DOHH2 (cell line): Measurements from ENCODE around the gene TMCC3.

Experiments
- H3F3A ChIP-seq: fragments of 200-600 bp; sonication (generic), shearing (Covaris generic); 2 replicates; pipeline ENCODE4 v1.6.0; 2016; ENCODE audit warnings: antibody characterized with exemption, mild to moderate bottlenecking; ENCODE audit not compliant: control insufficient read depth, insufficient read depth
- H3K27ac ChIP-seq: fragments of 200-600 bp; sonication (generic); 2 replicates; pipeline ENCODE4 v1.5.1; 2014; ENCODE audit warnings: low read depth, mild to moderate bottlenecking, low read length, moderate library complexity
- H3K27me3 ChIP-seq: fragments of 200-600 bp; sonication (generic); 2 replicates; pipeline ENCODE4 v1.6.1; 2014; ENCODE audit warnings: mild to moderate bottlenecking, low read length, mixed read lengths; ENCODE audit not compliant: control insufficient read depth
- H3K36me3 ChIP-seq: fragments of 200-600 bp; sonication (generic); 2 replicates; pipeline ENCODE4 v1.6.1; 2014; ENCODE audit warnings: mild to moderate bottlenecking, low read length, moderate library complexity, mixed read lengths; ENCODE audit not compliant: control insufficient read depth
- H3K4me1 ChIP-seq: fragments of 200-600 bp; sonication (generic); 2 replicates; pipeline ENCODE4 v1.6.1; 2014; ENCODE audit warnings: mild to moderate bottlenecking, low read length, mixed read lengths; ENCODE audit not compliant: control insufficient read depth
- H3K4me2 ChIP-seq: fragments of 200-600 bp; sonication (generic); 2 replicates; pipeline ENCODE4 v1.6.0; 2014; ENCODE audit warnings: mild to moderate bottlenecking, low read length, moderate library complexity
- H3K4me3 ChIP-seq: fragments of 200-600 bp; sonication (generic); 2 replicates; pipeline ENCODE4 v1.5.1; 2014; ENCODE audit warnings: mild to moderate bottlenecking, low read length, mixed read lengths
- H3K79me2 ChIP-seq: fragments of 200-600 bp; sonication (generic); 2 replicates; pipeline ENCODE4 v1.6.1; 2014; ENCODE audit warnings: mild to moderate bottlenecking, low read length, mixed read lengths; ENCODE audit not compliant: control insufficient read depth
- H3K9me2 ChIP-seq: fragments of 200-600 bp; sonication (generic); replicated peaks from 2 replicates; pipeline ENCODE4 v1.6.1; 2014; ENCODE audit warnings: mild to moderate bottlenecking, low read length, mixed read lengths; ENCODE audit not compliant: control insufficient read depth
- H3K9me3 ChIP-seq: fragments of 200-600 bp; sonication (generic); 2 replicates; pipeline ENCODE4 v1.6.1; 2014; ENCODE audit warnings: antibody characterized with exemption, low read length, mixed read lengths; ENCODE audit not compliant: control insufficient read depth, insufficient read depth
- H4K20me1 ChIP-seq: fragments of 200-600 bp; sonication (generic); 2 replicates; pipeline ENCODE4 v1.6.0; 2014; ENCODE audit warnings: low read depth, mild to moderate bottlenecking, antibody characterized with exemption, low read length, moderate library complexity; ENCODE audit not compliant: control insufficient read depth, insufficient read depth
- EZH2phosphoT487 ChIP-seq: fragments of 200-600 bp; sonication (generic); IDR thresholded peaks from 2 replicates; pipeline ENCODE4 v1.6.1; 2017; ENCODE audit warnings: borderline replicate concordance, mild to moderate bottlenecking, antibody characterized with exemption, low read length, moderate library complexity, mixed read lengths
- TF ChIP-seq, protein P1 (sequence below): fragments of 200-600 bp; sonication (generic); IDR thresholded peaks from one replicate; pipeline ENCODE4 v1.5.1; 2014; ENCODE audit warnings: antibody characterized with exemption, mild to moderate bottlenecking, low read depth, low read length; ENCODE audit not compliant: poor library complexity, severe bottlenecking

The TMCC3 gene

DNA sequence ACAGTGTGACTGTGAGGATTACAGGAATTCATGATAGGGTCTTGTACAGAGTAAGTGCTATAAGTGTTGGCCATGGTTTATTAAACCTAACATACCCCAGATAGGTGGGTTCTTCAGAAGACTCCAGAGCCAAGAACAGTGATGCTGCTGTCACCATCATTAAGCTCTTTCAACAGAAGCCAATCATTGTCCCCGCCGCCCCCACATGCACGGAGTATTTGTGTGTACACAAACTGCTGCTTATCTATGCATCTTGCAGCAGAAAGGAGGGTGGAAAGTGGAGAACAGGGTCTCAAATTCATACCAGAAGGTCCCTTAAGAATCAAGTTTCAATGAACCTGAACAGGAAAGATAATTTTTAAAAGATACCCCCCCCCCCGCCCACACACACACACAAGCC lies 51.2 kb downstream of the TMCC3 start:
- Histone ChIP-seq H3K79me2 (no peaks in the 10 kb centered on the region), H3K9me3 (no peaks in the 10 kb centered on the region), H3K27ac (no peak overlapping the region), H3F3A (no peaks in the 10 kb centered on the region), H3K4me1 (no peaks in the 10 kb centered on the region), H3K4me3 (no peak overlapping the region), H3K4me2 (no peak overlapping the region), H3K9me2 (no peaks in the 10 kb centered on the region), H3K27me3 (peaks cover 17% of the 10 kb centered on the region), H3K36me3 (no peaks in the 10 kb centered on the region), H4K20me1 (no peaks in the 10 kb centered on the region)
- TF ChIP-seq, protein P1, sequence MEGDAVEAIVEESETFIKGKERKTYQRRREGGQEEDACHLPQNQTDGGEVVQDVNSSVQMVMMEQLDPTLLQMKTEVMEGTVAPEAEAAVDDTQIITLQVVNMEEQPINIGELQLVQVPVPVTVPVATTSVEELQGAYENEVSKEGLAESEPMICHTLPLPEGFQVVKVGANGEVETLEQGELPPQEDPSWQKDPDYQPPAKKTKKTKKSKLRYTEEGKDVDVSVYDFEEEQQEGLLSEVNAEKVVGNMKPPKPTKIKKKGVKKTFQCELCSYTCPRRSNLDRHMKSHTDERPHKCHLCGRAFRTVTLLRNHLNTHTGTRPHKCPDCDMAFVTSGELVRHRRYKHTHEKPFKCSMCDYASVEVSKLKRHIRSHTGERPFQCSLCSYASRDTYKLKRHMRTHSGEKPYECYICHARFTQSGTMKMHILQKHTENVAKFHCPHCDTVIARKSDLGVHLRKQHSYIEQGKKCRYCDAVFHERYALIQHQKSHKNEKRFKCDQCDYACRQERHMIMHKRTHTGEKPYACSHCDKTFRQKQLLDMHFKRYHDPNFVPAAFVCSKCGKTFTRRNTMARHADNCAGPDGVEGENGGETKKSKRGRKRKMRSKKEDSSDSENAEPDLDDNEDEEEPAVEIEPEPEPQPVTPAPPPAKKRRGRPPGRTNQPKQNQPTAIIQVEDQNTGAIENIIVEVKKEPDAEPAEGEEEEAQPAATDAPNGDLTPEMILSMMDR: no peak

DNA sequence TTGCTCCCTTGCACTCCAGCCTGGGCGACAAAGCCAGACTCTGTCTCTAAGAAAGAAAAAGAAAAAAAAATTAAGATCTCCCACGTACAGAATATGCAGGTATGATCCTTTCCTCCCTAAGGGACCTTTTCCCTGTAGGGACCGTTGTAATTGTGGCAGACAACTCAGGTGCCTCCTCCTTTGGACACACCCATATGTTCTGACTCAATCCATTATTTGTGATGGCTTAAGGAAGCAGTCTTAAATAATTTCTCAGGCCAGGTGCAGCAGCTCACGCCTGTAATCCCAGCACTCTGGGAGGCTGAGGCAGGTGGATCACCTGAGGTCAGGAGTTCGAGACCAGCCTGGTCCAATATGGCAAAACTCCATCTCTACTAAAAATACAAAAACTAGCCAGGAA lies 53.1 kb downstream of the TMCC3 start:
- H3K9me3 ChIP-seq: no peaks in the 10 kb centered on the region
- H3K27ac ChIP-seq: no peak overlapping the region
- no peaks in the 10 kb centered on the region for H3K79me2 ChIP-seq
- TF ChIP-seq EZH2phosphoT487: no peak
- TF ChIP-seq, protein P1: no peak
- no peaks in the 10 kb centered on the region for H3K4me1 ChIP-seq
- no peaks in the 10 kb centered on the region for H4K20me1 ChIP-seq
- H3K36me3 ChIP-seq: no peaks in the 10 kb centered on the region
- peaks cover 15% of the 10 kb centered on the region for H3K27me3 ChIP-seq
- H3K4me2 ChIP-seq: no peak overlapping the region
- no peaks in the 10 kb centered on the region for H3F3A ChIP-seq
- H3K4me3 ChIP-seq: no peak overlapping the region
- no peaks in the 10 kb centered on the region for H3K9me2 ChIP-seq

DNA sequence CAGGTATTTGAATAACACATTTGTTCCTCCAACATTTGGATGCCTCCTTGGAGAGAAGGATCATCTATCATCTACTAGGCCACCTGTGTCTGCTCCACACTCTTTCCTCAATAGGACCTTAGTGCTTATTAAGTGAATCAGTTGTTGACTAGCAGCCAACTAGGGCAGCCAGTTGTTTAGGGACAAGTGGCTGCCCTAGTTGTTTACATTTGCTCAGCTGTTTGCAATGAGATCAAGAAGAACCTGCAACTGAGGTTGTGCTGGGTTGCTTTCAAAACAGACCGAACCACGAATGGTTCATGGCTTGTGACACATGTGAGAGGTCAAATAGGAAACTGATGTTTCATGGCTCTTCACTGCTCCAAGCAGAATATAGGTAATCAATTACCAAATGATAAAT lies 53.8 kb downstream of the TMCC3 start:
- H4K20me1 ChIP-seq: no peaks in the 10 kb centered on the region
- H3K9me2 ChIP-seq: no peaks in the 10 kb centered on the region
- TF ChIP-seq, protein P1: no peak
- no peak for TF ChIP-seq EZH2phosphoT487
- H3K79me2 ChIP-seq: no peaks in the 10 kb centered on the region
- H3K27me3 ChIP-seq: peaks cover 17% of the 10 kb centered on the region
- no peak overlapping the region for H3K4me2 ChIP-seq
- H3K9me3 ChIP-seq: no peaks in the 10 kb centered on the region
- H3K4me3 ChIP-seq: no peak overlapping the region
- H3K4me1 ChIP-seq: no peaks in the 10 kb centered on the region
- H3F3A ChIP-seq: no peaks in the 10 kb centered on the region
- no peak overlapping the region for H3K27ac ChIP-seq
- H3K36me3 ChIP-seq: no peaks in the 10 kb centered on the region

DNA sequence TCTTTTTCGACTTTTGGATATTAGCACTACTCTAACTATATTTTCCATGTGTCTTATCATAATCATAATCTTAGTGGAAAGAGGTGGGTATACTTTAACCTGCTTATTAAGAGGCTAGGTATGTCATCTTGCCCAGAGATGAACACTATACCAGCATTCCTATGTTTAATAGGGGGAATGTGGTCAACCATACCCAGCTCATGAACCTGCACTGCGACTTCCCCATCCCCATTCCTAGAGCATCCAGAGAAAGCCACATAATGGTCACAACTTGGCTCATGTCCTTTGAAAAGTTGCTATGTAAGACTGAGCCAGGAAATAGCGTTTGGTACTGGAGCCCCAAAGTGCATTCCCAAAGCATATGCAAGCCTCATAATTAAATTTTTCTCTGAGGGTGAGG lies 55.2 kb downstream of the TMCC3 start:
- no peak for TF ChIP-seq EZH2phosphoT487
- TF ChIP-seq, protein P1: no peak
- no peak overlapping the region for H3K4me2 ChIP-seq
- H3K27ac ChIP-seq: no peak overlapping the region
- no peaks in the 10 kb centered on the region for H3K36me3 ChIP-seq
- no peaks in the 10 kb centered on the region for H3F3A ChIP-seq
- no peaks in the 10 kb centered on the region for H4K20me1 ChIP-seq
- no peaks in the 10 kb centered on the region for H3K9me3 ChIP-seq
- H3K27me3 ChIP-seq: peaks cover 17% of the 10 kb centered on the region
- H3K4me1 ChIP-seq: no peaks in the 10 kb centered on the region
- no peaks in the 10 kb centered on the region for H3K9me2 ChIP-seq
- H3K4me3 ChIP-seq: no peak overlapping the region
- no peaks in the 10 kb centered on the region for H3K79me2 ChIP-seq
